ENCODE measurements around the gene GAP43. TPM values are rescaled to one million over a fixed set of nuclear protein-coding genes. Genes with fewer than 3 reads are reported as not detected.

The GAP43 gene
- total and polyA plus RNA-seq, 5 experiments from 2014 or later, result not detected

GRCh38 chr3:115658337-115659181 lies 35.2 kb downstream of the GAP43 start:
- no peaks in the 10 kb centered on the region for H3K27me3 Mint-ChIP-seq
- peak overlapping the region; percentile 84 to 99 (median 96) for H3K4me3 Mint-ChIP-seq
- peak; percentile 57 to 86 (median 69) for DNase-seq
- POLR2A ChIA-PET, result interaction anchor here (0.7 kb wide), 1 partner anchor 1445 kb away, joined by 5 read pairs; no protein-coding TSS in a partner anchor
- H3K4me1 Mint-ChIP-seq, result peaks cover 11 to 35% (median 26%) of the 10 kb centered on the region in 4 donors
- peak overlapping the region; percentile 95 to 100 (median 98) for H3K27ac Mint-ChIP-seq
- ATAC-seq, result peak; percentile 87 to 94
- H3K36me3 Mint-ChIP-seq, result no peaks in the 10 kb centered on the region
- H3K9me3 Mint-ChIP-seq, result no peaks in the 10 kb centered on the region

- H3K27ac Mint-ChIP-seq, result peak overlapping the region; percentile 49 to 100 (median 90)
- no peak for ATAC-seq
- no peaks in the 10 kb centered on the region for H3K9me3 Mint-ChIP-seq
- H3K4me1 Mint-ChIP-seq, result peaks cover 11 to 35% (median 26%) of the 10 kb centered on the region in 4 donors
- H3K36me3 Mint-ChIP-seq, result no peaks in the 10 kb centered on the region
- H3K27me3 Mint-ChIP-seq, result peaks cover 0 to 3% (median 0%) of the 10 kb centered on the region in 5 donors
- DNase-seq, result peak in 3 of 10 donors; percentile 10 to 15 (median 12)
- peak overlapping the region; percentile 84 to 99 (median 96) for H3K4me3 Mint-ChIP-seq
- POLR2A ChIA-PET, result interaction anchor here (0.7 kb wide), 1 partner anchor 1446 kb away, joined by 5 read pairs; no protein-coding TSS in a partner anchor
These were observed 36.2 kb downstream of the GAP43 start for GRCh38 chr3:115659253-115660220.

- Mint-ChIP-seq H3K27ac (peak overlapping the region in 8 of 10 donors; percentile 11 to 100 (median 56)), H3K27me3 (peaks cover 0 to 3% (median 0%) of the 10 kb centered on the region in 5 donors), H3K36me3 (no peaks in the 10 kb centered on the region), H3K4me3 (no peak overlapping the region), H3K9me3 (no peaks in the 10 kb centered on the region), H3K4me1 (peaks cover 11 to 35% (median 26%) of the 10 kb centered on the region in 4 donors)
- ATAC-seq, result no peak
- DNase-seq, result no peak
- POLR2A ChIA-PET, result no interaction called here
These were observed 37.5 kb downstream of the GAP43 start for GRCh38 chr3:115660646-115661337.

GRCh38 chr3:115662356-115662755 lies 39.0 kb downstream of the GAP43 start:
- Mint-ChIP-seq H3K4me3 (no peak overlapping the region), H3K27ac (no peak overlapping the region), H3K9me3 (no peaks in the 10 kb centered on the region), H3K4me1 (peaks cover 7 to 31% (median 20%) of the 10 kb centered on the region in 4 donors), H3K36me3 (no peaks in the 10 kb centered on the region), H3K27me3 (peaks cover 0 to 3% (median 0%) of the 10 kb centered on the region in 5 donors)
- ATAC-seq (no peak), DNase-seq (no peak)
- POLR2A ChIA-PET, result no interaction called here

GRCh38 chr3:115663414-115663813 lies 40.1 kb downstream of the GAP43 start:
- Mint-ChIP-seq H3K9me3 (no peaks in the 10 kb centered on the region), H3K27me3 (peaks cover 0 to 3% (median 0%) of the 10 kb centered on the region in 5 donors), H3K36me3 (no peaks in the 10 kb centered on the region), H3K27ac (peak overlapping the region in 2 of 10 donors; percentile 1 to 27), H3K4me3 (no peak overlapping the region), H3K4me1 (peaks cover 3 to 23% (median 11%) of the 10 kb centered on the region in 4 donors)
- DNase-seq, result no peak
- no peak for ATAC-seq
- POLR2A ChIA-PET, result no interaction called here

- ATAC-seq, result no peak
- POLR2A ChIA-PET, result no interaction called here
- no peaks in the 10 kb centered on the region for H3K9me3 Mint-ChIP-seq
- peaks cover 0 to 8% (median under 1%) of the 10 kb centered on the region in 4 donors for H3K4me1 Mint-ChIP-seq
- no peak overlapping the region for H3K4me3 Mint-ChIP-seq
- H3K36me3 Mint-ChIP-seq, result no peaks in the 10 kb centered on the region
- no peak for DNase-seq
- no peak overlapping the region for H3K27ac Mint-ChIP-seq
- peaks cover 0 to 3% (median 0%) of the 10 kb centered on the region in 5 donors for H3K27me3 Mint-ChIP-seq
These were observed 42.8 kb downstream of the GAP43 start for GRCh38 chr3:115666081-115666480.

GRCh38 chr3:115666920-115667737 lies 43.8 kb downstream of the GAP43 start:
- H3K4me1 Mint-ChIP-seq, result peaks cover 0 to 7% (median under 1%) of the 10 kb centered on the region in 4 donors
- H3K9me3 Mint-ChIP-seq, result no peaks in the 10 kb centered on the region
- no peak overlapping the region for H3K4me3 Mint-ChIP-seq
- H3K27me3 Mint-ChIP-seq, result peaks cover 0 to 5% (median under 1%) of the 10 kb centered on the region in 5 donors
- peak in 1 of 2 donors; percentile 38 for ATAC-seq
- DNase-seq, result no peak
- no peaks in the 10 kb centered on the region for H3K36me3 Mint-ChIP-seq
- no peak overlapping the region for H3K27ac Mint-ChIP-seq
- POLR2A ChIA-PET, result no interaction called here

GRCh38 chr3:115667738-115668065 lies 44.4 kb downstream of the GAP43 start:
- DNase-seq (no peak), ATAC-seq (peak; percentile 27 to 35)
- POLR2A ChIA-PET, result no interaction called here
- peaks cover 0 to 9% (median under 1%) of the 10 kb centered on the region in 4 donors for H3K4me1 Mint-ChIP-seq
- H3K27ac Mint-ChIP-seq, result no peak overlapping the region
- peaks cover 0 to 8% (median 5%) of the 10 kb centered on the region in 5 donors for H3K27me3 Mint-ChIP-seq
- H3K4me3 Mint-ChIP-seq, result no peak overlapping the region
- H3K36me3 Mint-ChIP-seq, result no peaks in the 10 kb centered on the region
- no peaks in the 10 kb centered on the region for H3K9me3 Mint-ChIP-seq

- DNase-seq, result no peak
- ATAC-seq, result no peak
- POLR2A ChIA-PET, result no interaction called here
- peaks cover 0 to 6% (median 0%) of the 10 kb centered on the region in 4 donors for H3K4me1 Mint-ChIP-seq
- H3K4me3 Mint-ChIP-seq, result no peak overlapping the region
- H3K9me3 Mint-ChIP-seq, result no peaks in the 10 kb centered on the region
- H3K36me3 Mint-ChIP-seq, result no peaks in the 10 kb centered on the region
- H3K27me3 Mint-ChIP-seq, result peaks cover 5 to 13% (median 13%) of the 10 kb centered on the region in 5 donors
- H3K27ac Mint-ChIP-seq, result no peak overlapping the region
These were observed 47.6 kb downstream of the GAP43 start for GRCh38 chr3:115670911-115671310.

GRCh38 chr3:115671761-115672455 lies 48.6 kb downstream of the GAP43 start:
- Mint-ChIP-seq H3K36me3 (no peaks in the 10 kb centered on the region), H3K27ac (no peak overlapping the region), H3K4me3 (no peak overlapping the region), H3K9me3 (no peaks in the 10 kb centered on the region), H3K4me1 (peaks cover 0 to 6% (median 0%) of the 10 kb centered on the region in 4 donors), H3K27me3 (peaks cover 9 to 20% (median 18%) of the 10 kb centered on the region in 5 donors)
- DNase-seq (no peak), ATAC-seq (no peak)
- POLR2A ChIA-PET, result no interaction called here

GRCh38 chr3:115673881-115674280 lies 50.6 kb downstream of the GAP43 start:
- DNase-seq, result no peak
- Mint-ChIP-seq H3K9me3 (no peaks in the 10 kb centered on the region), H3K27ac (no peak overlapping the region), H3K4me3 (no peak overlapping the region), H3K4me1 (peaks cover 0 to 2% (median 0%) of the 10 kb centered on the region in 4 donors), H3K36me3 (no peaks in the 10 kb centered on the region), H3K27me3 (peaks cover 14 to 29% (median 21%) of the 10 kb centered on the region in 5 donors)
- no peak for ATAC-seq
- POLR2A ChIA-PET, result no interaction called here
